Measurements from ENCODE around the gene USP4.
"Not testable (repeated sequence)": the region's sequence is repeated elsewhere in the genome, so short reads cannot be mapped to it uniquely, and the experiment has no call there.

The USP4 gene

DNA sequence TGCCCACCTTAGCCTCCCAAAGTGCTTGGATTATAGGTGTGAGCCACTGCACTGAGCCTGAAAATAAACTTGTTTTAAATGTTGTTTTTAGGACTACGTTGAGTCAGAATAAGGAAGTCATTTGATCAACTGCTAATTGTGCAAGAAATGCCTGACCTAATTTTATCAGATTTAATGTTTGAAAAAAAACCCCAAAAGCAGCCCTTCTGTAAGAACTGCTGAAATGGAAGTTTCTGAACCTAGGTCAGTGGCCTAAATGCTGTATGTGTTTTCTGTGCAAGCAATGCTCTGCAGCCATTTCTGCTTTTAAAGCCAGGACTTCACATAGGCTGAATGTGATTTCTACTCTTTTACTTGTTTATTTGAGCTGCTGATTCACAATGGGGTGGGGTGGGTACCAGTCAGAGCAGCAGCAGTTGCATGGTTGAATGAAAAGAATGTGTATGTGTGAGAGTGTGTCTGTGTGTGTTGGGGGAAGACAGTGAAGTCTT is 11.7 kb upstream of the USP4 start:
- DNase-seq (ENCODE audit: low read depth): no peak
- in situ Hi-C loops (cut with HindIII; ENCODE audit: low sequenced_read_pairs): no loop called here
- no peak overlapping the region for H3K4me3 ChIP-seq (ENCODE audit: low read depth, low read length)
- TF ChIP-seq CTCF (IDR thresholded peaks at IDR 0.05; ENCODE audit: low read depth, low read length, missing control alignments): no peak

- H3K4me3 ChIP-seq (ENCODE audit: low read depth, low read length): no peak overlapping the region
- in situ Hi-C loops (cut with HindIII; ENCODE audit: low sequenced_read_pairs): no loop called here
- TF ChIP-seq CTCF (IDR thresholded peaks at IDR 0.05; ENCODE audit: low read depth, low read length, missing control alignments): no peak
- no peak for DNase-seq (ENCODE audit: low read depth)
These were observed 9.7 kb upstream of the USP4 start for GRCh38 chr3:49349348-49350114.

DNA sequence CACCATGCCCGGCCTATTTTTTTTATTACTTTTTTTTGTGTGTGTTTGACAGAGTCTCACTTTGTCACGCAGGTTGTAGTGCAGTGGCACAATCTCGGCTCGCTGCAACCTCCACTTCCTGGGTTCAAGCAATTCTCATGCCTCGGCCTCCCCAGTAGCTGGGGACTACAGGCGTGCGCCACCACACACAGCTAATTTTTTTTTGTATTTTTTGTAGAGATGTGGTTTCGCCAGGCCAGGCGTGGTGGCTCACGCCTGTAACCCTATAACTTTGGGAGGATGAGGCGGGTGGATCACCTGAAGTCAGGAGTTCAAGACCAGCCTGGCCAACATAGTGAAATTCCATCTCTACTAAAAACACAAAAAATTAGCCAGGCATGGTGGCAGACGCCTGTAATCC is 8.5 kb upstream of the USP4 start:
- DNase-seq (ENCODE audit: low read depth); in situ Hi-C loops (cut with HindIII; ENCODE audit: low sequenced_read_pairs); H3K4me3 ChIP-seq (ENCODE audit: low read depth, low read length): not testable (repeated sequence)

DNA sequence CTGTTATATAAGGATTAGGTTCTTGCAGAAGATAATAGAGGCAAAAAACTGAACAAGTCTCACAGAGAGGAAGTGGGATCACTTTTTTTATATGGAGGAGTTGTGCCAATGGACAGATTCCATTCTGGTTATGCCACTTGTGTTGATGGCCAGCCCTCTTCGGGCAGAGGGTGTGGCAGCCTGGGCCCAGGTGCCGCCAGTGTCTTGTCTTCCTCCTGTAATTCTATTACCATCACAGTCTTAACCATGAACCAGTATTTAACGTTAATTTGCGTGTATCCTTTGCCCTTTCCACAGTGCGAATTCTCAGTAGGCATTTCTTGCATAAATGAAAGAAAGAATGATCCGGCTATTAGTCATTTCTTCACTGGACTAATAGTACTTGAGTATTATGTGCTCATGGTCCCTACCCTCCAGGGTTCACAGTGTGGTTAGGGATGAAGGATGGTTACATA is 7.0 kb upstream of the USP4 start:
- DNase-seq (ENCODE audit: low read depth): no peak
- in situ Hi-C loops (cut with HindIII; ENCODE audit: low sequenced_read_pairs): no loop called here
- no peak for TF ChIP-seq CTCF (IDR thresholded peaks at IDR 0.05; ENCODE audit: low read depth, low read length, missing control alignments)
- H3K4me3 ChIP-seq (ENCODE audit: low read depth, low read length): no peak overlapping the region

DNA sequence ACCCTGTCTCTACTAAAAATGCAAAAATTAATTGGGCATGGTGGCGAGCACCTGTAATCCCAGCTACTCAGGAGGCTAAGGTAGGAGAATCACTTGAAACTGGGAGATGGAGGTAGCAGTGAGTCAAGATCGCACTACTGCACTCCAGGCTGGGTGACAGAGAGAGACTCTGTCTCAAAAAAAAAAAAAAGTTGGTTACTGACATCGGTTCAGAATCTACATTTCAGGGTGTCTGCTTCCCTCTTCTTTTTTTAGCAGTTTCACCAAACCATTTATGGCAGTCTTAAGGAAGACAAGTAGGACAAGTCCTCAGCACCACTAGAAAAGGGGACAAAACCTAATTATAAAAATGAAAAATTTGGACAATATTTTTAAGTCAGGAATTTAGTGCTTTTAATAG is 3.3 kb upstream of the USP4 start:
- TF ChIP-seq CTCF (IDR thresholded peaks at IDR 0.05; ENCODE audit: low read depth, low read length, missing control alignments): no peak

DNA sequence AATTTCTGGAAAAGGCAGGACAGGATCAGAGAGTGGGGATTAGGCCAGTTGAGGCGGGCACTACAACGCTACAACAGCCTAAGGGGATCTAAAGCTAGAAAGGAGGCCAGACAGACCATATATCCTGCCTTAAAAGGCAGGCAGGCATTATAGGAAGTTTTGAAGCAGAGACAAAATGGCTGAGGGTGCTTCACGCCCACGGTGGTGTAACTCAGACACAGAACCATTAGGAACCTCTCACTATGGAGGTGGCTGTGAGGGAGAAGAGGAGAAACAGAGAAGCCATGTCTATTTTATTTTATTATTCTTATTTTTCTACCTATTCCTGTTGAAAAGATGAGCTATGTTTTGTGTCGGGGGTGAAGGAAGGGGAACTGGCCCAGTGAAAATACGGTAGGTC is 2.1 kb upstream of the USP4 start:
- no peak for TF ChIP-seq CTCF (IDR thresholded peaks at IDR 0.05; ENCODE audit: low read depth, low read length, missing control alignments)
- H3K4me3 ChIP-seq (ENCODE audit: low read depth, low read length): no peak overlapping the region
- in situ Hi-C loops (cut with HindIII; ENCODE audit: low sequenced_read_pairs): no loop called here
- DNase-seq (ENCODE audit: low read depth): no peak

More for the DNA sequence above, 3.3 kb upstream of the USP4 start:
- in situ Hi-C loops (cut with HindIII; ENCODE audit: low sequenced_read_pairs): no loop called here
- no peak overlapping the region for H3K4me3 ChIP-seq (ENCODE audit: low read depth, low read length)
- DNase-seq (ENCODE audit: low read depth): no peak

GRCh38 chr3:49339581-49339940 is 292 bp downstream of the USP4 start:
- H3K4me3 ChIP-seq (ENCODE audit: low read depth, low read length): peak overlapping the region; percentile 85
- DNase-seq (ENCODE audit: low read depth): no peak
- in situ Hi-C loops (cut with HindIII; ENCODE audit: low sequenced_read_pairs): no loop called here
- TF ChIP-seq CTCF (IDR thresholded peaks at IDR 0.05; ENCODE audit: low read depth, low read length, missing control alignments): no peak

Measured in astrocyte of the cerebellum (primary cell).